ENCODE data around the gene CDH18. TPM values are rescaled to one million over a fixed set of nuclear protein-coding genes. Genes with fewer than 3 reads are reported as not detected.

Gene CDH18
- total RNA-seq, 4 donors from 2014 or later = not detected

- no peak for TF ChIP-seq POLR2AphosphoS5 (IDR thresholded peaks at IDR 0.05)
- no peak for TF ChIP-seq POLR2A (IDR thresholded peaks at IDR 0.05)
- no peak for TF ChIP-seq EP300 (IDR thresholded peaks at IDR 0.05)
- no peak for TF ChIP-seq CTCF (IDR thresholded peaks at IDR 0.05)
- no peaks in the 10 kb centered on the region for H3K4me1 ChIP-seq
- no peak for ATAC-seq
- no peak overlapping the region for H3K27ac ChIP-seq
- no peaks in the 10 kb centered on the region for H3K36me3 ChIP-seq
- no peaks in the 10 kb centered on the region for H3K27me3 ChIP-seq
- H3K9me3 ChIP-seq = no peaks in the 10 kb centered on the region
- H3K4me3 ChIP-seq = no peak overlapping the region
- 78% methylated on average over 2 of the region's 2 CpGs; no CpG with 5 or more reads in 1 of the 2 donors for WGBS, 2 donors (ENCODE audit: low coverage in 1 of 2)
Measured at GRCh38 chr5:19496056-19496455, 491.9 kb downstream of the CDH18 start.

GRCh38 chr5:19492861-19493260, 495.1 kb downstream of the CDH18 start:
- WGBS, 2 donors (ENCODE audit: low coverage in 1 of 2) = 82% methylated on average over 1 of the region's 1 CpG; no CpG with 5 or more reads in 1 of the 2 donors

GRCh38 chr5:19488786-19489185, 499.2 kb downstream of the CDH18 start:
- Histone ChIP-seq H3K9me3 (no peaks in the 10 kb centered on the region), H3K4me1 (no peaks in the 10 kb centered on the region), H3K36me3 (no peaks in the 10 kb centered on the region), H3K4me3 (no peak overlapping the region), H3K27me3 (no peaks in the 10 kb centered on the region), H3K27ac (no peak overlapping the region)
- TF ChIP-seq EP300 (IDR thresholded peaks at IDR 0.05) = no peak
- no peak for TF ChIP-seq CTCF (IDR thresholded peaks at IDR 0.05)
- no peak for ATAC-seq
- whole genome bisulfite sequencing, 2 donors (ENCODE audit: low coverage in 1 of 2) = 50 to 68% methylated on average over 2 to 3 of the region's 3 CpGs

More at GRCh38 chr5:19492861-19493260, 495.1 kb downstream of the CDH18 start:
- Histone ChIP-seq H3K4me3 (no peak overlapping the region), H3K27ac (no peak overlapping the region), H3K27me3 (no peaks in the 10 kb centered on the region), H3K4me1 (no peaks in the 10 kb centered on the region), H3K9me3 (no peaks in the 10 kb centered on the region), H3K36me3 (no peaks in the 10 kb centered on the region)
- ATAC-seq = no peak
- TF ChIP-seq POLR2A (IDR thresholded peaks at IDR 0.05) (no peak), CTCF (IDR thresholded peaks at IDR 0.05) (no peak), EP300 (IDR thresholded peaks at IDR 0.05) (no peak), POLR2AphosphoS5 (IDR thresholded peaks at IDR 0.05) (no peak)

- H3K4me3 ChIP-seq = no peak overlapping the region
- TF ChIP-seq EP300 (IDR thresholded peaks at IDR 0.05) = no peak
- no peak for TF ChIP-seq POLR2A (IDR thresholded peaks at IDR 0.05)
- no peak for TF ChIP-seq POLR2AphosphoS5 (IDR thresholded peaks at IDR 0.05)
- no peak for TF ChIP-seq CTCF (IDR thresholded peaks at IDR 0.05)
- no peaks in the 10 kb centered on the region for H3K27me3 ChIP-seq
- H3K27ac ChIP-seq = no peak overlapping the region
- H3K36me3 ChIP-seq = no peaks in the 10 kb centered on the region
- H3K9me3 ChIP-seq = no peaks in the 10 kb centered on the region
- no peak for ATAC-seq
- no peaks in the 10 kb centered on the region for H3K4me1 ChIP-seq
Measured at GRCh38 chr5:19487480-19487879, 500.5 kb downstream of the CDH18 start.

GRCh38 chr5:19479562-19479961, 508.4 kb downstream of the CDH18 start:
- Histone ChIP-seq H3K36me3 (no peaks in the 10 kb centered on the region), H3K9me3 (no peaks in the 10 kb centered on the region), H3K27me3 (no peaks in the 10 kb centered on the region), H3K27ac (no peak overlapping the region), H3K4me3 (no peak overlapping the region), H3K4me1 (no peaks in the 10 kb centered on the region)
- no peak for ATAC-seq
- 80 to 94% methylated on average over 4 to 5 of the region's 5 CpGs for WGBS, 2 donors (ENCODE audit: low coverage in 1 of 2)
- TF ChIP-seq EP300 (IDR thresholded peaks at IDR 0.05) (no peak), POLR2A (IDR thresholded peaks at IDR 0.05) (no peak), CTCF (IDR thresholded peaks at IDR 0.05) (no peak), POLR2AphosphoS5 (IDR thresholded peaks at IDR 0.05) (no peak)
